ENCODE measurements around the gene CARD14. TPM values are rescaled to one million over a fixed set of nuclear protein-coding genes. Genes with fewer than 3 reads are reported as not detected.

CARD14 gene
- total RNA-seq (1 to 10 TPM in 6 of 7 donors, under 1 TPM in 1; 0.68 to 4.8 (median 1.3) TPM), polyA plus RNA-seq (1 to 10 TPM in 2 of 3 donors, under 1 TPM in 1; 0.63 to 2.4 (median 1.4) TPM)
- long read RNA-seq, donor 1, result 0 reads
- long read RNA-seq, donor 2, result 0 reads

DNA sequence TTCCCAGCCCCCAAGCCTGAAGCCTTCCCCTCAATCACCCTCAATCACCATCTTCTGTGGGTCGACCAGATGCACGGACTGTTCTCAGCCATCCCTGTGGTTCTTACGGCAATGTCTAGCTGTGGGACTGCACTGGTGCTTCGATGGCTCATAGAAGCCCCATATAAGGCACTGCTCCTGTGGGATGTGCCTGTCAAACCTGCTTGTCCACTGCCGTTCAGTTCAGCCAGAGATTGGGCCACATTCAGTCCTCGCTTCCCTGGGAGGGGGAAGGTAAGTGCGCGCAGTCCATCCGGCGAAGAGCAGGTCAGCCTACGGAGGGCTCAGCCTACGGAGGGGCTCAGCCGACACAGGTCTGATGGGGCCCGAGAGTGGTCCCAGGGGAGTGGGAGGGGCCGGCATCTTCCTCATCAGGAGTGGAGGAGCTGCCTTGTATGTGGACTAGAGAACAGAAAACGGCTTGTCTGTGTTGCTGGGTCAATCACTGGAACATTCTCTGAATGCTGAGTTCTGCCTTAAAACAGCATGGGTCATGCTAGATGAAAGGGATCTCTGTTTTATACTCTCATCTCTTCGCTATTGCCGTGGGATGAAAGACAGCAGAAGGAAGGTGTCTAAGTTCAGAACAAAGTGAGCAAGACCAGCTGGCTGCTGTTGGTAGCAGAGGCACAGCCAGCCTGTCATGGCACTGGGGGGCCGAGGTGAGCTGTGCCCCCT is at the start of gene CARD14:
Gene CARD14, plus strand, starts transcription at position 247 of the 717 bp plus-strand sequence. CDS start 11,409 bp downstream, outside the sequence.
- TF ChIP-seq CTCF (IDR thresholded peaks at IDR 0.05 in 8 of 11, conservative IDR thresholded peaks at IDR 0.05 in 3 of 11) (no peak), POLR2AphosphoS5 (IDR thresholded peaks at IDR 0.05) (no peak), POLR2A (IDR thresholded peaks at IDR 0.05) (no peak)
- Histone ChIP-seq H3K36me3 (no peaks in the 10 kb centered on the region), H3K4me3 (no peak within 1 kb of the TSS), H3K4me1 (no peaks in the 10 kb centered on the region), H3K9me3 (no peaks in the 10 kb centered on the region), H3K27me3 (replicated peaks in 1 of 7) (no peaks in the 10 kb centered on the region), H3K27ac (no peak within 1 kb of the TSS)
- intact Hi-C loops (cut with DNase I; ENCODE audit: low total_unique reads), result no loop called here
- no peak for DNase-seq
- WGBS, 5 donors, result 78 to 81% (median 80%) methylated on average over 13 to 19 of the region's 19 CpGs

- H3K4me3 ChIP-seq, result no peak overlapping the region
- H3K27ac ChIP-seq, result no peak overlapping the region
- no peaks in the 10 kb centered on the region for H3K9me3 ChIP-seq
- no peak for DNase-seq
- 88 to 95% (median 89%) methylated on average over 14 to 17 of the region's 17 CpGs for WGBS, 5 donors
- peaks cover 0 to 28% (median 0%) of the 10 kb centered on the region in 6 donors for H3K36me3 ChIP-seq
- intact Hi-C loops (cut with DNase I; ENCODE audit: low total_unique reads), result no loop called here
- H3K27me3 ChIP-seq (replicated peaks in 1 of 7), result peaks cover 0 to 13% (median 0%) of the 10 kb centered on the region in 7 donors
- no peak for TF ChIP-seq POLR2A (IDR thresholded peaks at IDR 0.05)
- TF ChIP-seq CTCF (IDR thresholded peaks at IDR 0.05 in 8 of 11, conservative IDR thresholded peaks at IDR 0.05 in 3 of 11), result no peak
- no peak for TF ChIP-seq POLR2AphosphoS5 (IDR thresholded peaks at IDR 0.05)
- H3K4me1 ChIP-seq, result peaks cover 0 to 10% (median 0%) of the 10 kb centered on the region in 6 donors
These were observed 47.7 kb upstream of the CARD14 start for GRCh38 chr17:80122026-80122575.

GRCh38 chr17:80122926-80123505 is 46.8 kb upstream of the CARD14 start:
- WGBS, 5 donors, result 73 to 94% (median 88%) methylated on average over 6 of the region's 6 CpGs
- DNase-seq, result no peak
- H3K36me3 ChIP-seq, result peaks cover 0 to 19% (median 0%) of the 10 kb centered on the region in 6 donors

More at GRCh38 chr17:80122926-80123505, 46.8 kb upstream of the CARD14 start:
- H3K4me1 ChIP-seq, result peaks cover 0 to 5% (median 0%) of the 10 kb centered on the region in 6 donors
- TF ChIP-seq POLR2A (IDR thresholded peaks at IDR 0.05), result no peak
- TF ChIP-seq POLR2AphosphoS5 (IDR thresholded peaks at IDR 0.05), result no peak
- no peak for TF ChIP-seq CTCF (IDR thresholded peaks at IDR 0.05 in 8 of 11, conservative IDR thresholded peaks at IDR 0.05 in 3 of 11)
- H3K27ac ChIP-seq, result no peak overlapping the region
- intact Hi-C loops (cut with DNase I; ENCODE audit: low total_unique reads), result no loop called here
- peaks cover 0 to 13% (median 0%) of the 10 kb centered on the region in 7 donors for H3K27me3 ChIP-seq (replicated peaks in 1 of 7)
- H3K4me3 ChIP-seq, result no peak overlapping the region
- no peaks in the 10 kb centered on the region for H3K9me3 ChIP-seq
